Occipital lobe (tissue), 2 donors: ENCODE measurements around the gene NR1H4. TPM values are rescaled to one million over a fixed set of nuclear protein-coding genes. Genes with fewer than 3 reads are reported as not detected.
"Not testable (repeated sequence)": the region's sequence is repeated elsewhere in the genome, so short reads cannot be mapped to it uniquely, and the experiment has no call there.

Experiments
- DNase-seq: peaks from one replicate; lab custom pipeline; 2025; lab: John Stamatoyannopoulos, UW
- total RNA-seq: library from RNA; depleted of rRNA; stranded (reverse); fragments of >200 nt; gene quantifications from one replicate; pipeline ENCODE4 v1.2.3, GENCODE V29; 2014

Gene NR1H4
- total RNA-seq, 1 donor from 2014 or later: not detected

- no peak for DNase-seq
Measured at GRCh38 chr12:100566887-100567637, 93.4 kb downstream of the NR1H4 start.

- DNase-seq: no peak
Measured at GRCh38 chr12:100567945-100568344, 94.3 kb downstream of the NR1H4 start.

GRCh38 chr12:100572184-100572583 is 98.5 kb downstream of the NR1H4 start:
- no peak for DNase-seq

DNA sequence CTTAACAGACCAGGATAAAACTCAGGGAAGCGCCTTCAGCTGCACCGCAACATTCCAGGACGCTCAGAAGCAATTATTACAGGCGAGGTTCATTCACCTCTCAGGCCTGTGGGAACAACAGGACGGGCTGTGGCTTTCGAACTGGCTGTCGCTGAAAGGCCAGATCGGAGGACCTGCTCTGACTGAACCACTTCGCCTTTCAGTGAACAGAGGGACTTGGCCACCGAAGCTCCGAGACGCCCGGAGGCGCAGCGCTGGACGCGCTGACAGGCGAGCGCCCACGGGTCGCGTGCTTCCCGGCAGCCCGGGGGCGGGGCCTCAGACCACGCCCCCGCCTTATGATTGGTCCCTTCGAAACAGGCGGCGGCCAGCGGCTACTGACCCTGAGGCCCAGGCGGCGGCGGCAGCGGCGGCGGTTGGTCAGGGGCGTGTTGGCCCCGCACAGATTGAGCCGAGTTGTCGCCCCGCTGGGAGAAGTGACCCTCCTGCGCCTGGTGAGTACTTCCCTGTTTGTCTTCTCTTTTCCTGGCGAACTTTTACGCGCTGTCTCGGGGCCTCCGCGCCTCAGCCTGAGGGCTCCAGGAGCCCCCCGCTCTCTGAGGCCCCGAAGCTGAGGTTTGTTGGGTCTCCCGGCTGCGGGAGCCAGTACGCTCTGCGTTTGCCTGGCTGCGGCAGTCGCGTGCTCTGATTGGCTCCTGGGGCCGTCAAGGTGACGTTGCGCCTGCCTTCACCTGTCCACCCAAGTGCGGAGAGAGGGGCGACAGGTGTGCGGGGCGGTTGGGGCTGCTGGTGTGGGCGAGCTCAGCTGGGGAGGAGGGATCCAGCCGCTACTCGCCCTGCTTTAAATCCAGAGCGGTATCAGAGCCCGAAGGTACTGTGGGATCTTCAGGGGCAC is 99.9 kb downstream of the NR1H4 start, which contains the start of gene GAS2L3:
Gene GAS2L3 (plus strand): TSS at position 393 of the 895 bp plus-strand sequence. CDS start 21,221 bp downstream, outside the sequence.
- DNase-seq: peak; percentile 77

GRCh38 chr12:100574187-100575074 is 100.8 kb downstream of the NR1H4 start:
- DNase-seq: no peak

DNA sequence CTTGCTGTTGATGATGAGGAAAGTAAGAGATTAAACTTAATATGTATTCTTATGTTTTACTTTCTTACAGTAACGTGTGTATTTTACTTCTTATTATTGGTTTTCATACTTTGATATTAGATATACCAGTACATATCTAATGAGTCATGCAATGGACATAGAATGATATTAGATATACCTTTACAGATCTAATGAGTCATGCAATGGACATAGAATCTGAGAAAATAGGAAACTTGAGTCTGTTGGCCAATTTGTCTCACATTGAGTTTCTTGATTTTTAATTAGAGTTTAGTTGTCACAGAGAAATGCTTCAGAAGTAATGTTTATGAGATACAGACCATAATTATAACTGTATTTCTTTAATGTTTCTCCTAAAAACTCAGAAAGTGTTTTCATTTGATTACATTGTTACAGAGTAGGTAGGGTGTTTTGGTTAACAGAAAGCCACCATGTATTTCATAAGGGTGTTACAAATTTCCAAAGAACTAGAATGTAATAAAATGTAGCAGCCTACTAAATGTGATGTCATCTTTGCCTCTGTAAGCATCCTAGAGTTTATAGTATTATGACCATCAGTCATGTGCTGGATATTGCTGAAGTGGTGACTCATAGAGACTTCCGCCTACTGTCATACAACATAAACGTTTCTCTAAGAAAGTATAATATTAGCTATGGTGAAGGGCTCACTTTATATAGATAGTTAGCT is 102.8 kb downstream of the NR1H4 start:
- DNase-seq: no peak

- no peak for DNase-seq
Measured at GRCh38 chr12:100578923-100579322, 105.3 kb downstream of the NR1H4 start.

DNA sequence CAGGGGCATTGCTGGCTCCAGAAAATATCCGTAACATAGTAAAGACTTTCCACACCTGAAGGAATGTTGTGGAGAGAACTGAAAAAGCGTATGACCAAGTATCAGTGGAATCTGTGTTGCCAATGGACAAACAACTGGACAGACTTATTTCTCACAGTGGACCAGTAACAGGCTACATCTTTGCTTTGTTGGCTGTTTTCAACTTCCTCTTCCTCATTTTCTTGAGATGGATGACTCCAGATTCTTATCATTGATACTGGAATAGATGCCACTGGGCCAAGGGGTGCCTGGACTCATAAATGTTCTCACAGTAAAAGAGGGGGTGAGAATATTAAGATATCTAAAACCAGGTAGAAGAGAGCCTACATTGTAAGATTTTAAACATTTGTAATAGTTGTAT is 106.2 kb downstream of the NR1H4 start:
- no peak for DNase-seq

DNA sequence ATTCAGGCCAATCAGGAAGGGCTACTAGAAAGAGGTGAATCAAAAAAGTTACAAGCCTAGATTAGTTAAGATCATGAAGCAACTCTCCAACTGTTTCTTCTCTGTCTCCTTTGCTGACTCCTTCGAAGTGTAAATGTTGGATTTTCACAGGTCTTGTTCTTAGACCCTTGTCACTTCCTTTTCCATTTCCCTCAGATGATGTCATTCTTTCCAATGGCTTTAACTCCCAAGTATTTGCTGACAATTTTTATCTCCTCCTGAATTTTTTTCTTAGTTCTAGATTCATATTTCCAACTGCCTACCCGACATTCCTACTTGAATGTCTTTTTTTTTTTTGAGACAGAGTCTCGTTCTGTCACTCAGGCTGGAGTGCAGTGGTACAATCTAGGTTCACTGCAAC is 110.6 kb downstream of the NR1H4 start:
- DNase-seq: no peak

DNA sequence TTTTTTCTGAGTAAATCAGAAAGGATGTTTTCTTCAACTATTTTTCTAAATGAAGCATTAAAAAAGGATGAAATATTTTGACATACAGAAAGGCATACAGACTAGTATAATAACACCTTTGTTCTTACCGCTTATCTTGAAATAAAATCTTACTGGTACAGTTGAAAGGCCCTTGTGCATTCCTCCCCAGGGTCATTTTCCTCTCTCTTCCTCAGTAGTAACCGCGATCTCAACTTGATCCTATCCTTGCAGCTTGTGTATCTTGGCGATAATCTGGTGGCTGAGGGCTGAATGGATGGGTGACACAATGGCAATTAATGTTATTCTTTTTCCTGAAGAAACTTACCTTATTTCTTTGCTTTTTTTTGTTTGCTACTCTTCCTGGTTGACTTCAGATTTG is 118.3 kb downstream of the NR1H4 start:
- DNase-seq: no peak

DNA sequence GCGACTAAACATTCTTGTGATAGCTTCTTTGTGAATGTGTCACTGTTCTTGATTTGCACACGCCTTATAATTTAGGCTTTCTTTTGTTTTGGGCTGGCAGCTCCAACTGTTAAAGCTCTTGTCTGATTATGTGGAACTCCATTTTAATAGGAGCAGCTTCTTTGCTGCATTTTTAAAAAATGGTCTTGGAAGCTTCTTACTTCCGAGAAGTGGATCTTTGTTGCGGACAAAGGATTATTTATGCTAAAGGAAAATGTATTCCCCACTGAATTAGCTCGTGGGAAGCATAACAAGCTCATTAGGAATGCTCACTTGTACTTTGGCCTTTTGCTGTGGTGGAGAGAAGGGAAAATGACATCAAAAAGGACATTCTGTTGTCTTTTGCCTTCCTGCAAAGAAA is 119.8 kb downstream of the NR1H4 start:
- no peak for DNase-seq

DNA sequence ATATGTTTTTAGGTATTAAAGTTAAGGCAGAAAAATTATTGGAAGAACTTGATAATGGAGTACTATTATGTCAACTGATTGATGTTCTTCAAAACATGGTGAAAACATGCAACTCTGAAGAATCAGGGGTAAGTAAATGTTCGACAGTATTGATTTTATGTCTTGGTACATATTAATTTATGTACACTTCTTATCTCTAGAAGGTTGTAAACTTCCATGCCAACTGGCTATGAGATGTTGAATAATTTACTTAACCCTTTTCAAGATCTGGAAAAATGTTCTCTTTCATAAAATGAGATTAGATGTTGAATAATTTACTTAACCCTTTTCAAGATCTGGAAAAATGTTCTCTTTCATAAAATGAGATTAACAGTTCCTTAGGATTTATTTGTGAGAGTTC is 128.0 kb downstream of the NR1H4 start:
- no peak for DNase-seq

GRCh38 chr12:100602997-100603396 is 129.3 kb downstream of the NR1H4 start:
- DNase-seq: not testable (repeated sequence)

GRCh38 chr12:100608776-100609175 is 135.1 kb downstream of the NR1H4 start:
- DNase-seq: peak; percentile 9

DNA sequence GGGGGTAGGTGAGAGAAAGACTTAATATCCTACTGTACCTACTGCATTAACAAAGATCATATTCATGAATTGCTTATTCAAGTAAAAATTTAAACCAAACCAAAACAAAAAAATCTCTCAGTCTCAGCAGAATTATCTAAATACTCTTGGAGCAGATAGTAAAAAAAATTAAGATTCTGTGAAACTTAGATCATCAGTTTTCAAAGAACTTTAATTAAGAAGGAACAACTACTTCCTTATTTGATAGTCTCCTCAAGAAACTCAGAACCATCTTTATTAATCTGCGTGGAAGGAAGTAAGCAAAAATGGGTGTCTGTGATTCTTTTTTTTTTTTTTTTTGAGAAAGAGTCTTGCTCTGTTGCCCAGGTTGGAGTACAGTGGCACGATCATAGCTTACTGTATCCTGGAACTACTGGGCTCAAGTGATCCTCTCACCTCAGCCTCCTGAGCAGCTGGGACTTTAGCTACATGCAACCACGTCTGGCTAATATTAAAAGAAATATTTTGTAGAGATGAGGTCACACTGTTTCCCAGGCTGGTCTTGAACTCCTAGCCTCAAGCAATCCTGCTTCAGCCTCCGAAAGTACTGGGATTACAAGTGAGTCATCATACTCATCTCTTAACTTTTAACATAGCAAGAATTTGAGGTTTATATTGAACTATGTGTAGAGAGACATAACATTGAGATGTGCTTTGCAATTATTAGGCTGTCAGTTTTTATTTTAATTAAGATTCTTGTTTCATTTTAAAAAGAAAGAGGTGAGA is 137.2 kb downstream of the NR1H4 start:
- DNase-seq: no peak

- no peak for DNase-seq
Measured at GRCh38 chr12:100612606-100613005, 138.9 kb downstream of the NR1H4 start.
